Esophagus squamous epithelium (tissue), 4 donors: ENCODE measurements around the gene CRYL1.

ENCODE experiments used
- POLR2A ChIP-seq, 4 donors: fragments of 450-650 bp; IDR thresholded peaks; one replicate each; pipeline ENCODE4 v1.6.1; 2017; ENCODE audit warnings: antibody characterized with exemption in 4 of 4, mild to moderate bottlenecking in 4 of 4, moderate library complexity in 3 of 4
- TF ChIP-seq, protein P1 (sequence below), 6 experiments: fragments of 450-650 bp in 4 of 6; fragments of 200-600 bp in 2 of 6; sonication (generic) in 2 of 6; IDR thresholded peaks; one replicate each; pipeline ENCODE4 v1.5.1; 2016 to 2019; ENCODE audit warnings: antibody characterized with exemption in 6 of 6, mild to moderate bottlenecking in 4 of 6, moderate library complexity in 4 of 6

DNA sequence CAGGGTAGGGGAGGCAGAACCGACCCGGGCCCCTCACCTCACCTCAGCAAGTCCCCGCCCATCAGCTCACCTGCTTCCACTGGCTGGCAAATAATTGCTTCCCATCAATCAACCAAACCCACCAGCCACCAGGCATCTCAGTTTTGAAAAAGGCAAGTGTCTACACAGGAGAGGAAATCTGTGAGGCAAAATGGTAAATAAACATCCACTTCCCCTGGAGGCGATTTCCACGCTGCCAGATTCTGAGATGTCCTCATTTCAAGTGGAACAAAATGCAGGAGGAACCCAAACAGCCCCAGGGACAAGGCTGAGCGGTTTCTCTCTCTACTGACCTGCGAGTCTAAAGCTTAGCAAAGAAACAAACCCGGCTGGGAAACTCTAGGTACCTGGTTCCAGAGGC lies 117.5 kb downstream of the CRYL1 start:
- TF ChIP-seq, protein P1, sequence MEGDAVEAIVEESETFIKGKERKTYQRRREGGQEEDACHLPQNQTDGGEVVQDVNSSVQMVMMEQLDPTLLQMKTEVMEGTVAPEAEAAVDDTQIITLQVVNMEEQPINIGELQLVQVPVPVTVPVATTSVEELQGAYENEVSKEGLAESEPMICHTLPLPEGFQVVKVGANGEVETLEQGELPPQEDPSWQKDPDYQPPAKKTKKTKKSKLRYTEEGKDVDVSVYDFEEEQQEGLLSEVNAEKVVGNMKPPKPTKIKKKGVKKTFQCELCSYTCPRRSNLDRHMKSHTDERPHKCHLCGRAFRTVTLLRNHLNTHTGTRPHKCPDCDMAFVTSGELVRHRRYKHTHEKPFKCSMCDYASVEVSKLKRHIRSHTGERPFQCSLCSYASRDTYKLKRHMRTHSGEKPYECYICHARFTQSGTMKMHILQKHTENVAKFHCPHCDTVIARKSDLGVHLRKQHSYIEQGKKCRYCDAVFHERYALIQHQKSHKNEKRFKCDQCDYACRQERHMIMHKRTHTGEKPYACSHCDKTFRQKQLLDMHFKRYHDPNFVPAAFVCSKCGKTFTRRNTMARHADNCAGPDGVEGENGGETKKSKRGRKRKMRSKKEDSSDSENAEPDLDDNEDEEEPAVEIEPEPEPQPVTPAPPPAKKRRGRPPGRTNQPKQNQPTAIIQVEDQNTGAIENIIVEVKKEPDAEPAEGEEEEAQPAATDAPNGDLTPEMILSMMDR (IDR thresholded peaks at IDR 0.05): no peak
- no peak for TF ChIP-seq POLR2A (IDR thresholded peaks at IDR 0.05)
